ENCODE data around the gene GRID2.

DNA sequence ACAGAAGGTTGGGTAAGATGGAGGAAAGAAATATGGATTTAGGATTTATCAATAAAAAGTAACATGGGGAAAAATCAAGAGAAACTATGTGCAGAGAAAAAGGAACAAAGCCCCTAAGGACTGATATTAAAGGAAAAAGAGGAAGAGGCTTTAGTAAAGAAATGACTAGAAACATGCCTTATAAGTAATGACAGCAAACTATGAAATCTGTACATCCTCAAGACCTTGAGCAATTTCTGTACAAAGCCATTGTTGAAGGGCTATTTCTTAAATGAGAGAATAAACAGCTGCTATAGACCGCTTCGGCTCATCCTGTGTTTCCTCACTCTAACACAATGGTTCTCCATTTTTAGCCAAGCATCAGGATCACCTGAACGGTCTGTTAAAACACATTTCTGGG, 1344.5 kb downstream of the GRID2 start:
- TF ChIP-seq, protein P1, sequence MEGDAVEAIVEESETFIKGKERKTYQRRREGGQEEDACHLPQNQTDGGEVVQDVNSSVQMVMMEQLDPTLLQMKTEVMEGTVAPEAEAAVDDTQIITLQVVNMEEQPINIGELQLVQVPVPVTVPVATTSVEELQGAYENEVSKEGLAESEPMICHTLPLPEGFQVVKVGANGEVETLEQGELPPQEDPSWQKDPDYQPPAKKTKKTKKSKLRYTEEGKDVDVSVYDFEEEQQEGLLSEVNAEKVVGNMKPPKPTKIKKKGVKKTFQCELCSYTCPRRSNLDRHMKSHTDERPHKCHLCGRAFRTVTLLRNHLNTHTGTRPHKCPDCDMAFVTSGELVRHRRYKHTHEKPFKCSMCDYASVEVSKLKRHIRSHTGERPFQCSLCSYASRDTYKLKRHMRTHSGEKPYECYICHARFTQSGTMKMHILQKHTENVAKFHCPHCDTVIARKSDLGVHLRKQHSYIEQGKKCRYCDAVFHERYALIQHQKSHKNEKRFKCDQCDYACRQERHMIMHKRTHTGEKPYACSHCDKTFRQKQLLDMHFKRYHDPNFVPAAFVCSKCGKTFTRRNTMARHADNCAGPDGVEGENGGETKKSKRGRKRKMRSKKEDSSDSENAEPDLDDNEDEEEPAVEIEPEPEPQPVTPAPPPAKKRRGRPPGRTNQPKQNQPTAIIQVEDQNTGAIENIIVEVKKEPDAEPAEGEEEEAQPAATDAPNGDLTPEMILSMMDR (IDR thresholded peaks at IDR 0.05): no peak
- TF ChIP-seq POLR2AphosphoS5 (IDR thresholded peaks at IDR 0.05): no peak

Measured in transverse colon (tissue), 4 donors.